K562 (cell line): ENCODE data around the gene STARD13. TPM values are rescaled to one million over a fixed set of nuclear protein-coding genes. Genes with fewer than 3 reads are reported as not detected.

Experiments
- ATAC-seq: fragments of 200-7000 bp; cut with Tn5 transposase; 3 replicates; pipeline ENCODE4 v1.9.1; 2020; ENCODE audit warnings: moderate library complexity
- BruUV-seq: library from RNA; stranded (reverse); fragments of 400-500 nt; replicated peaks from 2 replicates; lab custom pipeline; 2021; lab: Mats Ljungman, UMichigan
- CTCF ChIA-PET: fragments of 300-600 bp; formaldehyde crosslinking; extraction: SDS; loops from one replicate; lab custom pipeline; 2021; ENCODE audit warnings: low intra/inter-chr PET ratio; lab: Yijun Ruan, JAX
- POLR2A ChIA-PET: fragments of 300-600, 350-650 bp; sonication (Branson Sonifier 250); formaldehyde crosslinking; extraction: SDS; loops from one replicate; lab custom pipeline; 2021; ENCODE audit warnings: antibody characterized with exemption, inconsistent platforms; lab: Yijun Ruan, JAX
- DNase-seq, 4 experiments: peaks; one replicate each; pipeline versions ENCODE4 v3.0.0 to v3.0.0-alpha.2; 2011 to 2018; ENCODE audit warnings: low spot score in 3 of 4, mixed read lengths in 3 of 4; ENCODE audit errors: extremely low read depth in 1 of 4
- FAIRE-seq: peaks from 2 replicates; lab custom pipeline; 2011; peaks lifted over from hg19 to GRCh38; lab: Jason Lieb, UNC
- H2AFZ ChIP-seq: 2 replicates; pipeline ENCODE4 v1.6.0; 2011; ENCODE audit warnings: low read depth, low read length, control low read depth, inconsistent platforms
- H3K27ac ChIP-seq: fragments of 200-600 bp; 3 replicates; pipeline ENCODE4 v1.8.0; 2011; ENCODE audit warnings: low read depth, mild to moderate bottlenecking, control low read depth, inconsistent platforms, low read length, moderate library complexity, mixed read lengths; ENCODE audit errors: extremely low read depth
- H3K27me3 ChIP-seq, 2 experiments: fragments of 300-600 bp in 1 of 2; 2 replicates in 1 of 2; 3 replicates in 1 of 2; pipeline versions ENCODE4 v1.6.0 to v1.8.0; 2011; ENCODE audit warnings: inconsistent platforms in 2 of 2, low read length in 2 of 2, mild to moderate bottlenecking in 1 of 2, mixed read lengths in 1 of 2, moderate library complexity in 1 of 2; ENCODE audit not compliant: control insufficient read depth in 2 of 2, insufficient read depth in 2 of 2
- H3K36me3 ChIP-seq: fragments of 300-600 bp; 3 replicates; pipeline ENCODE4 v1.8.0; 2011; ENCODE audit warnings: mild to moderate bottlenecking, low read length, inconsistent platforms; ENCODE audit not compliant: control insufficient read depth, insufficient read depth
- H3K4me1 ChIP-seq, 2 experiments: fragments of 200-600 bp in 1 of 2; replicated peaks in 1 of 2; 2 replicates in 1 of 2; 3 replicates in 1 of 2; pipeline versions ENCODE4 v1.5.1 to v1.8.0; 2011; ENCODE audit warnings: inconsistent platforms in 2 of 2, low read length in 2 of 2, mild to moderate bottlenecking in 1 of 2, mixed read lengths in 1 of 2, moderate library complexity in 1 of 2; ENCODE audit not compliant: control insufficient read depth in 2 of 2, insufficient read depth in 2 of 2
- H3K4me2 ChIP-seq: 2 replicates; pipeline ENCODE4 v1.6.1; 2011; ENCODE audit warnings: low read length, control low read depth, inconsistent platforms, mixed read lengths; ENCODE audit not compliant: insufficient read depth
- H3K4me3 ChIP-seq: fragments of 200-600 bp; sonication (generic), shearing (Covaris generic); 2 replicates; pipeline ENCODE4 v1.5.1; 2016; ENCODE audit warnings: control low read depth, inconsistent platforms
- H3K79me2 ChIP-seq: fragments of 200-600 bp; 3 replicates; pipeline ENCODE4 v1.8.0; 2011; ENCODE audit warnings: low read length, inconsistent platforms; ENCODE audit not compliant: control insufficient read depth, insufficient read depth
- H3K9ac ChIP-seq, 2 experiments: 2 replicates each; pipeline versions ENCODE4 v1.6.0 to v1.6.1; 2011; ENCODE audit warnings: low read depth in 2 of 2, low read length in 2 of 2, control low read depth in 1 of 2, inconsistent platforms in 1 of 2, mild to moderate bottlenecking in 1 of 2, mixed read lengths in 1 of 2; ENCODE audit not compliant: insufficient read depth in 1 of 2
- H3K9me1 ChIP-seq: one replicate; pipeline ENCODE4 v1.6.0; 2011; ENCODE audit warnings: inconsistent platforms, mild to moderate bottlenecking, low read length, moderate library complexity; ENCODE audit not compliant: control insufficient read depth, insufficient read depth
- H3K9me3 ChIP-seq: replicated peaks from 2 replicates; pipeline ENCODE4 v1.5.1; 2011; ENCODE audit warnings: low read depth, low read length, inconsistent platforms; ENCODE audit not compliant: control insufficient read depth, insufficient read depth
- H4K20me1 ChIP-seq: replicated peaks from 2 replicates; pipeline ENCODE4 v1.6.1; 2011; ENCODE audit warnings: low read length, inconsistent platforms, mixed read lengths; ENCODE audit not compliant: control insufficient read depth, insufficient read depth
- FOXA1 ChIP-seq: fragments of 450-650 bp; IDR thresholded peaks from 2 replicates; pipeline ENCODE4 v1.6.1; 2016; ENCODE audit warnings: mild to moderate bottlenecking, borderline replicate concordance
- FOXP1 ChIP-seq: sonication (generic); formaldehyde crosslinking; IDR thresholded peaks from 2 replicates; pipeline ENCODE4 v1.8.0; 2022; ENCODE audit warnings: mild to moderate bottlenecking, missing genetic modification reagents
- GABPB2 ChIP-seq: fragments of 250-450 bp; sonication (Bioruptor Pico); conservative IDR thresholded peaks from 2 replicates; pipeline ENCODE4 v1.5.1; 2021; ENCODE audit warnings: mild to moderate bottlenecking
- PURB ChIP-seq: sonication (generic); formaldehyde crosslinking; IDR thresholded peaks from 2 replicates; pipeline ENCODE4 v1.9.0; 2021; ENCODE audit warnings: low read depth, mild to moderate bottlenecking, missing genetic modification reagents
- SAP30 ChIP-seq: fragments of 200-600 bp; sonication (generic); IDR thresholded peaks from 2 replicates; pipeline ENCODE4 v1.6.1; 2012; ENCODE audit warnings: borderline replicate concordance, low read depth, mild to moderate bottlenecking, moderate library complexity, low read length, control low read depth, inconsistent platforms; ENCODE audit not compliant: insufficient read depth, poor library complexity, severe bottlenecking
- ZFX ChIP-seq: sonication (generic); formaldehyde crosslinking; IDR thresholded peaks from 2 replicates; pipeline ENCODE4 v1.8.0; 2022; ENCODE audit warnings: mild to moderate bottlenecking, missing genetic modification reagents, moderate library complexity
- WGBS: fragments of 100-300 bp; shearing (Covaris generic); methylation state at CpG from one replicate; pipeline ENCODE4 v1.1.6; 2016; ENCODE audit warnings: low coverage, mixed read lengths; ENCODE audit not compliant: insufficient coverage; ENCODE audit errors: missing lambda C conversion rate; 5-methylcytosine and 5-hydroxymethylcytosine counted together
- in situ Hi-C: fragments of 300-500 bp; cut with MboI; formaldehyde crosslinking; loops from 4 replicates; pipeline ENCODE4 v1.15.0; 2018; ENCODE audit warnings: inconsistent platforms, mixed read lengths
- intact Hi-C: fragments of 100-400 bp; cut with micrococcal nuclease; formaldehyde crosslinking; loops from 2 replicates; pipeline ENCODE4 v1.14.2; 2022
- polyA plus RNA-seq, 8 experiments: library from polyadenylated mRNA; depleted of rRNA in 4 of 8; stranded (reverse) in 5 of 8; unstranded in 3 of 8; fragments of >200 nt; fragmentation: Nextera tagmentation in 2 of 8; fragmentation: Illumina TruSeq in 1 of 8; extraction: Ambion mirVana in 2 of 8; extraction: Trizol in 1 of 8; gene quantifications; 2 replicates each; pipeline versions ENCODE4 v1.2.1 to v1.2.3, GENCODE V29; 2011 to 2014; ENCODE audit warnings: inconsistent platforms in 1 of 8, missing spikeins in 1 of 8
- total RNA-seq, 7 experiments: library from RNA; depleted of rRNA in 6 of 7; stranded (reverse); fragments of >200 nt in 6 of 7; fragmentation: Illumina TruSeq in 2 of 7; extraction: Trizol in 2 of 7; gene quantifications; 2 replicates each; pipeline versions ENCODE4 v1.2.1 to v1.2.3, GENCODE V29; 2011 to 2021; ENCODE audit warnings: low replicate concordance in 1 of 7
- TF ChIP-seq, protein P1 (sequence below), 2 experiments: fragments of 450-650 bp in 1 of 2; sonication (generic) in 1 of 2; formaldehyde crosslinking in 1 of 2; IDR thresholded peaks in 1 of 2; conservative IDR thresholded peaks in 1 of 2; 2 replicates each; pipeline versions ENCODE4 v1.6.1 to v1.8.1; 2016 to 2023; ENCODE audit warnings: mild to moderate bottlenecking in 2 of 2, moderate library complexity in 2 of 2, inconsistent platforms in 1 of 2, missing genetic modification reagents in 1 of 2

STARD13 gene
- total and polyA plus RNA-seq, 9 of the 15 experiments (the other 6 are each of a cell fraction or from before 2014, with no cell fraction given), result 0.11 TPM; not detected in 8

GRCh38 chr13:33286128-33286527, 573 bp upstream of the STARD13 start:
- no peak overlapping the region for H3K27ac ChIP-seq
- no peak overlapping the region for H3K9ac ChIP-seq
- ChIA-PET POLR2A (no interaction called here), CTCF (no interaction called here)
- TF ChIP-seq SAP30 (no peak), FOXP1 (CRISPR knock-in tag) (no peak), ZFX (CRISPR knock-in tag) (no peak), PURB (CRISPR knock-in tag) (no peak), GABPB2 (no peak), FOXA1 (no peak)
- TF ChIP-seq, protein P1, sequence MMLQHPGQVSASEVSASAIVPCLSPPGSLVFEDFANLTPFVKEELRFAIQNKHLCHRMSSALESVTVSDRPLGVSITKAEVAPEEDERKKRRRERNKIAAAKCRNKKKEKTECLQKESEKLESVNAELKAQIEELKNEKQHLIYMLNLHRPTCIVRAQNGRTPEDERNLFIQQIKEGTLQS (IDR thresholded peaks at IDR 0.05), result no peak
- TF ChIP-seq, protein P1 (CRISPR knock-in tag; conservative IDR thresholded peaks at IDR 0.05), result no peak
- H3K9me1 ChIP-seq, result no peaks in the 10 kb centered on the region
- ATAC-seq (no peak), FAIRE-seq (no peak), DNase-seq (no peak)
- H4K20me1 ChIP-seq, result no peaks in the 10 kb centered on the region
- H3K4me1 ChIP-seq, result no peaks in the 10 kb centered on the region; a peak in 1 of 5 replicates
- WGBS, result 28% methylated on average over 5 of the region's 5 CpGs
- peaks cover 0 to 4% of the 10 kb centered on the region in 2 experiments; a peak in 3 of 5 replicates for H3K27me3 ChIP-seq
- no peaks in the 10 kb centered on the region for H3K9me3 ChIP-seq
- no peak overlapping the region for H2AFZ ChIP-seq
- no peaks in the 10 kb centered on the region for H3K36me3 ChIP-seq
- intact Hi-C loops, result no loop called here
- in situ Hi-C loops, result no loop called here
- no peak overlapping the region; the same call in 1 of the 2 replicates for H3K4me2 ChIP-seq
- no TSS peak for BruUV-seq
- H3K79me2 ChIP-seq, result no peaks in the 10 kb centered on the region
- H3K4me3 ChIP-seq, result no peak overlapping the region
